Heart left ventricle (tissue), 16 donors: ENCODE measurements around the gene SLC16A4. TPM values are rescaled to one million over a fixed set of nuclear protein-coding genes. Genes with fewer than 3 reads are reported as not detected.

Experiments
- ATAC-seq, 4 donors: fragments of 200-7000 bp; cut with Tn5 transposase; one replicate each; pipeline ENCODE4 v1.9.1; 2020 to 2022; ENCODE audit warnings: moderate library complexity in 4 of 4, mild to moderate bottlenecking in 3 of 4, moderate number of reproducible peaks in 1 of 4
- DNase-seq, 5 donors: peaks; one replicate each; pipeline ENCODE4 v3.0.0-alpha.2; 2020
- H3K27ac ChIP-seq, 12 donors: fragments of 200-600 bp; sonication (generic) in 4 of 12; one replicate each; pipeline versions ENCODE4 v1.5.0 to v1.8.0; 2016 to 2022; ENCODE audit warnings: mild to moderate bottlenecking in 2 of 12
- H3K27me3 ChIP-seq, 9 donors: fragments of 200-600 bp; sonication (generic) in 2 of 9; one replicate each; pipeline versions ENCODE4 v1.5.1 to v1.8.0; 2016 to 2022; ENCODE audit warnings: mild to moderate bottlenecking in 3 of 9
- H3K36me3 ChIP-seq, 9 donors: fragments of 200-600 bp; sonication (generic) in 2 of 9; one replicate each; pipeline versions ENCODE4 v1.5.0 to v1.8.0; 2018 to 2022; ENCODE audit warnings: mild to moderate bottlenecking in 2 of 9
- H3K4me1 ChIP-seq, 12 donors: fragments of 200-600 bp; sonication (generic) in 4 of 12; one replicate each; pipeline versions ENCODE4 v1.5.0 to v1.8.0; 2016 to 2022; ENCODE audit warnings: mild to moderate bottlenecking in 3 of 12
- H3K4me3 ChIP-seq, 12 donors: fragments of 200-600 bp; sonication (generic) in 4 of 12; one replicate each; pipeline versions ENCODE4 v1.5.0 to v1.8.0; 2017 to 2022; ENCODE audit warnings: mild to moderate bottlenecking in 9 of 12, moderate library complexity in 4 of 12
- H3K9me3 ChIP-seq, 12 donors: fragments of 200-600 bp; sonication (generic) in 4 of 12; one replicate each; pipeline versions ENCODE4 v1.5.0 to v1.8.0; 2016 to 2022; ENCODE audit warnings: mild to moderate bottlenecking in 1 of 12
- POLR2A ChIP-seq, 2 donors: fragments of 450-650 bp; IDR thresholded peaks; one replicate each; pipeline ENCODE4 v1.6.1; 2017; ENCODE audit warnings: antibody characterized with exemption in 2 of 2, mild to moderate bottlenecking in 2 of 2, moderate library complexity in 2 of 2
- WGBS, 4 donors: extraction: QIAGEN DNeasy Blood & Tissue Kit in 2 of 4; methylation state at CpG; one replicate each; pipeline versions ENCODE4 v1.1.5 to v1.1.7; 2013 to 2018; 5-methylcytosine and 5-hydroxymethylcytosine counted together
- intact Hi-C, 10 donors: fragments of 100-400 bp; cut with DNase I; formaldehyde crosslinking; loops; one replicate each; pipeline versions ENCODE4 v1.11.1 to v1.14.2; 2022
- polyA plus RNA-seq, 2 donors: library from polyadenylated mRNA; stranded (reverse); fragments of 200-250 nt; gene quantifications; one replicate each; pipeline ENCODE4 v1.2.3, GENCODE V29; 2013
- total RNA-seq, 9 donors: library from RNA; depleted of rRNA in 2 of 9; stranded (reverse); fragments of >200 nt in 2 of 9; fragmentation: NEBNext Ultra II Directional in 3 of 9; extraction: Animal tissue kit (Norgen Biotek cat#: 25700) in 3 of 9; gene quantifications; one replicate each; pipeline versions ENCODE4 v1.1.0 to v1.2.4, GENCODE V29; 2016 to 2023
- TF ChIP-seq, protein P1 (sequence below), 12 donors: fragments of 200-600 bp; sonication (generic) in 4 of 12; IDR thresholded peaks; one replicate each; pipeline versions ENCODE4 v1.5.0 to v1.8.0; 2018 to 2022; ENCODE audit warnings: antibody characterized with exemption in 12 of 12, mild to moderate bottlenecking in 5 of 12
- donor health status: ischemic (EF 13 %, LVEDD 7.1; RV severe dilation, severe dysfunction).
- donor health status: healthy with polysubstance abuse.
- donor health status: DM: no; HTN: yes; CAD: no.
- donor health status: DM: no; HTN: no; CAD: no.
- donor health status: ischemic (EF 25% LVEDD 6.9; RV normal size, moderate dysfunction).
- donor health status: ischemic (EF 25% LVEDD 5.7; RV mildly dilated, moderate dysfunction).
- donor health status: healthy.
- donor health status: DM: yes; HTN: yes; CAD: no.
- donor health status: ischemic (EF 35%, LVEDD 5.7; RV mildly dilated, moderate dysfunction).
- donor health status: nonischemic (EF 11% LVEDD 7.7; RV severe dilation, severe dysfunction).
- donor health status: DM: yes; HTN: yes; CAD: no.
- donor health status: PGD.
- donor health status: ischemic (EF 29% LVEDD 5.4; RV normal size, mild dysfunction).
- donor health status: nonischemic (EF 23%, LVEDD 6.1; RV moderate dilation, normal function).

Gene SLC16A4
- total and polyA plus RNA-seq, 11 donors: 1.00 to 4.8 (median 2.0) TPM

DNA sequence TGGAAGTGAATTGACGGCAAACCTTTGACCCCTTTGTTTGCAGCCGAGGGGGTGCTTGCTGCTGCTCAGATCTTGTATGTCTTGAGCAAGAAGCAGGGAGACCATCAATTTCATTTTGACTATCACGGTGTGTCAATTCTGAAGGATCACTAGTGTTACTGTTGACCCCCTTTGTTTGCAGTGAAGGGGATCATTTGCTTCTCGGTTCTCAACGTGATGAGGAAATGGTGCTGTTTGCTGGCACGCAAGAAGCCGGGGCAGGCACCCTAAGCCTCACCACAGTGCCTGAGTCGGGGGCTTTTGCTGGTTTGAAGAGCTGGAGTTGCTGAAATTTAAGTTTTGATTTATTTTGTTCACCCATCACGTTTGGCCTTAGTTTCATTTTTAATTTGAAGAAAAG is 44.1 kb downstream of the SLC16A4 start:
- no peak for DNase-seq
- H3K9me3 ChIP-seq: no peaks in the 10 kb centered on the region
- TF ChIP-seq POLR2A (IDR thresholded peaks at IDR 0.05): no peak
- TF ChIP-seq, protein P1, sequence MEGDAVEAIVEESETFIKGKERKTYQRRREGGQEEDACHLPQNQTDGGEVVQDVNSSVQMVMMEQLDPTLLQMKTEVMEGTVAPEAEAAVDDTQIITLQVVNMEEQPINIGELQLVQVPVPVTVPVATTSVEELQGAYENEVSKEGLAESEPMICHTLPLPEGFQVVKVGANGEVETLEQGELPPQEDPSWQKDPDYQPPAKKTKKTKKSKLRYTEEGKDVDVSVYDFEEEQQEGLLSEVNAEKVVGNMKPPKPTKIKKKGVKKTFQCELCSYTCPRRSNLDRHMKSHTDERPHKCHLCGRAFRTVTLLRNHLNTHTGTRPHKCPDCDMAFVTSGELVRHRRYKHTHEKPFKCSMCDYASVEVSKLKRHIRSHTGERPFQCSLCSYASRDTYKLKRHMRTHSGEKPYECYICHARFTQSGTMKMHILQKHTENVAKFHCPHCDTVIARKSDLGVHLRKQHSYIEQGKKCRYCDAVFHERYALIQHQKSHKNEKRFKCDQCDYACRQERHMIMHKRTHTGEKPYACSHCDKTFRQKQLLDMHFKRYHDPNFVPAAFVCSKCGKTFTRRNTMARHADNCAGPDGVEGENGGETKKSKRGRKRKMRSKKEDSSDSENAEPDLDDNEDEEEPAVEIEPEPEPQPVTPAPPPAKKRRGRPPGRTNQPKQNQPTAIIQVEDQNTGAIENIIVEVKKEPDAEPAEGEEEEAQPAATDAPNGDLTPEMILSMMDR (IDR thresholded peaks at IDR 0.05): no peak
- intact Hi-C loops: loop anchor here in 1 of 10 donors (5.0 kb wide), 1 partner anchor 41 kb away; no protein-coding TSS in a partner anchor
- H3K27me3 ChIP-seq: no peaks in the 10 kb centered on the region
- no peak for ATAC-seq
- no peak overlapping the region for H3K4me3 ChIP-seq
- H3K27ac ChIP-seq: no peak overlapping the region
- peaks cover 0 to 67% (median 54%) of the 10 kb centered on the region in 9 donors for H3K36me3 ChIP-seq
- 58 to 73% (median 72%) methylated on average over 9 of the region's 9 CpGs for WGBS, 4 donors
- H3K4me1 ChIP-seq: peaks cover 6 to 100% (median 85%) of the 10 kb centered on the region in 12 donors

DNA sequence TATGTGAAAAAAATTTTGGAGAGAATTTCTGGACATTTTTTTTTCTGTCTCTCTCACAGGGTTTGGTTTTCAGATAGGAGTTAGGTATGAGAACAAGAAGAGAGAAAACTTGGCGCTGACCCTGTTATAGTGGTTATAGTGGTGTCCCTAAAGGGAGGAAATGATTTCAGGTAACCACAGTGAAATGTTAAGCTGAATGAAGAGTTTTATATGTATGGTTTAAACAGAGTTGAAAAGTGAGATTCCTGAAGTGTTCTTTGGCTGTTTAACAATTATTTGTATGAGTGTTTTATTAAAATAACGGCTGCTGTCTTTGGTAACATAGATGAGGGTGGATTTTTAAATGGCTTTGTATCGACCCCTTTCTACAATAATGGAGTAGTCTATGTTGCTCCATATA is 45.3 kb downstream of the SLC16A4 start:
- TF ChIP-seq, protein P1 (IDR thresholded peaks at IDR 0.05): no peak
- TF ChIP-seq POLR2A (IDR thresholded peaks at IDR 0.05): no peak
- 71 to 77% (median 74%) methylated on average over 3 of the region's 3 CpGs for WGBS, 4 donors
- Histone ChIP-seq H3K27me3 (no peaks in the 10 kb centered on the region), H3K36me3 (peaks cover 0 to 73% (median 61%) of the 10 kb centered on the region in 9 donors), H3K4me1 (peaks cover 9 to 100% (median 88%) of the 10 kb centered on the region in 12 donors), H3K4me3 (no peak overlapping the region), H3K27ac (no peak overlapping the region), H3K9me3 (no peaks in the 10 kb centered on the region)
- ATAC-seq: no peak
- intact Hi-C loops: loop anchor here in 1 of 10 donors (5.0 kb wide), 1 partner anchor 42 kb away; no protein-coding TSS in a partner anchor
- no peak for DNase-seq

DNA sequence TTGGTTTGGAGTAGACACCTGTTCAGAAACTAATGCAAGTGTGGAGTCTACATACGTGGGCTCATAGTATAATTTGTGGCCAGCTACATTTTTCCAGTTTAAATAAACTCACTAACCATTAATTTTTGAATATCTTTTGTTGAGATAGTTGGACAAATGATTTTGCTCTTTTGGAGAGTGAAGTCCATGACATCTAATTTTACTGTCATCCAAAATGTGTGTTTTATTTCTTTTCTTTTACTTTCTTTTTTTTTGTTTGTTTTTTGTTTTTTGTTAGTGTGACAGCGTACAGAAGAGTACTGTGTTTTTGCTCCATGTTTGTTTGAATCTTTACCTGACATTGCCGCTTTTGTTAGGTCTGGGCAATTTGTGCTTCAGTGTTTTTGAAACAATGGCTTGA is 46.7 kb downstream of the SLC16A4 start:
- ATAC-seq: no peak
- Histone ChIP-seq H3K27ac (peak overlapping the region in 3 of 12 donors; percentile 4 to 38 (median 36)), H3K4me3 (peak overlapping the region in 6 of 12 donors; percentile 2 to 89 (median 29)), H3K27me3 (no peaks in the 10 kb centered on the region), H3K9me3 (no peaks in the 10 kb centered on the region), H3K4me1 (peaks cover 11 to 93% (median 83%) of the 10 kb centered on the region in 12 donors), H3K36me3 (peaks cover 0 to 74% (median 61%) of the 10 kb centered on the region in 9 donors)
- intact Hi-C loops: loop anchor here in 3 of 10 donors (5.0 kb wide), 1 partner anchor 63 kb away; the partner anchor contains the start of gene LAMTOR5 (in 3 of the 3)
- TF ChIP-seq, protein P1 (IDR thresholded peaks at IDR 0.05): no peak
- TF ChIP-seq POLR2A (IDR thresholded peaks at IDR 0.05): no peak
- DNase-seq: no peak
- 60 to 68% (median 65%) methylated on average over 3 of the region's 3 CpGs for WGBS, 4 donors

DNA sequence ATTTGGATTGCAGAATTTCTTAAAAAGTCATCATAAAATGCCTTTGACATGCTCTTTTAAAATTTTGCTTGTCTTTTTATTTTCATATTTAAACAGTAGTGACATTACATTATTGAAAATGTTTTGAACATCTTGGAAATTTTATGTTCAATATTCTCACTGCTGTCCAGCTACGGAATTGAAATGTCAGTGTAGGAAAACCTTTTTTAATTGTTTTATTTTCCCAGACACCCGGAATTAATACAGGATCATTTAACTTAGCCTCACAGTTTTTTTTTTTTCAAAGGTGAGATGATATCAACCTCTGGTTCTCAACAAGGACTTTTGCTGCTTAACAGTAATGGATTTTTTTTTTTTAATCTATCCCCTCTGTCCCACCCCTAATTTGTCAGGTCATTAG is 47.6 kb downstream of the SLC16A4 start:
- H3K27me3 ChIP-seq: no peaks in the 10 kb centered on the region
- peak overlapping the region in 8 of 12 donors; percentile 2 to 89 (median 19) for H3K4me3 ChIP-seq
- peak overlapping the region in 1 of 12 donors; percentile 38 for H3K27ac ChIP-seq

More for the DNA sequence above, 47.6 kb downstream of the SLC16A4 start:
- Histone ChIP-seq H3K36me3 (peaks cover 0 to 74% (median 61%) of the 10 kb centered on the region in 9 donors), H3K4me1 (peaks cover 6 to 84% (median 74%) of the 10 kb centered on the region in 12 donors), H3K9me3 (no peaks in the 10 kb centered on the region)
- WGBS, 4 donors: 50 to 72% (median 56%) methylated on average over 2 of the region's 2 CpGs
- DNase-seq (no peak), ATAC-seq (no peak)
- no peak for TF ChIP-seq POLR2A (IDR thresholded peaks at IDR 0.05)
- TF ChIP-seq, protein P1 (IDR thresholded peaks at IDR 0.05): no peak
- intact Hi-C loops: loop anchor here in 4 of 10 donors (2.0 to 5.0 kb wide), 2 partner anchors 62 to 64 kb away; partner anchors contain the start of gene LAMTOR5 (in 3 of the 4)
